H1 (cell line): ENCODE results near the gene GRIK1.

ENCODE experiments used
- EZH2 ChIP-seq: fragments of 200-600 bp; sonication (generic); IDR thresholded peaks from 2 replicates; pipeline ENCODE4 v1.7.1; 2012; ENCODE audit warnings: low read depth, mild to moderate bottlenecking, moderate library complexity, low read length, inconsistent platforms; ENCODE audit not compliant: severe bottlenecking
- GTF2F1 ChIP-seq: IDR thresholded peaks from 2 replicates; pipeline ENCODE4 v1.6.1; 2012; ENCODE audit warnings: low read depth, low read length, improper control_type of control experiment, borderline replicate concordance
- HDAC6 ChIP-seq: IDR thresholded peaks from one replicate; pipeline ENCODE4 v1.7.1; 2012; ENCODE audit warnings: low read depth, mild to moderate bottlenecking, inconsistent platforms, low read length, moderate library complexity
- POLR2A ChIP-seq, 2 experiments: IDR thresholded peaks; 1 replicate in 1 of 2; 2 replicates in 1 of 2; pipeline ENCODE4 v1.6.1; 2011; ENCODE audit warnings: low read depth in 2 of 2, low read length in 2 of 2, mild to moderate bottlenecking in 2 of 2; ENCODE audit errors: control extremely low read depth in 1 of 2
- POU5F1 ChIP-seq: IDR thresholded peaks from 2 replicates; pipeline ENCODE4 v1.6.1; 2011; ENCODE audit warnings: low read depth, mild to moderate bottlenecking, low read length, moderate library complexity
- TF ChIP-seq, protein P1 (sequence below), 3 experiments: IDR thresholded peaks; 1 replicate in 2 of 3; 2 replicates in 1 of 3; pipeline versions ENCODE4 v1.5.1 to v1.6.1; 2011; ENCODE audit warnings: low read length in 3 of 3, mild to moderate bottlenecking in 3 of 3, inconsistent platforms in 2 of 3, low read depth in 1 of 3, moderate library complexity in 1 of 3; ENCODE audit not compliant: insufficient read depth in 1 of 3; ENCODE audit errors: control extremely low read depth in 1 of 3

DNA sequence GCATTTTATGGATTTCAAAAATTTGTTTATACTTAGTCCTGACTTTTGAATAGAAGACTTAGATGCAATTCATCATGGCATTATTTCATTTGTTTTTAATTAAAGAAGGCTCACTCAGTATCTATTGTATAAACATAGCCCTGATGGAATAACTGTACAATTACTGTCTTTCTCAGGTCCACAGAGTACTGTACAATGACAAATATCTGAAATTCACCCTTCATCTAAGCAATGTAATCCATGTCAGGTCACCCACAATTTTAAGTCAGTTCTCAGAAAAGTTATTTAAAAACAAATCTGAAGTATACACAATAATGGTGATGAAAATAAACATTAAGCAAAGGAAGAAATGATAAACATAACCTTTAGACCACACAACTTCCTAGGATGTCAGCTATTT is 311.9 kb downstream of the GRIK1 start:
- TF ChIP-seq EZH2 (no peak), POU5F1 (no peak), HDAC6 (no peak), GTF2F1 (no peak), POLR2A (IDR thresholded peaks at IDR 0.05; ENCODE audit: control extremely low read depth in 1 of 2, low read depth in 2 of 2, low read length in 2 of 2) (no peak)
- TF ChIP-seq, protein P1, sequence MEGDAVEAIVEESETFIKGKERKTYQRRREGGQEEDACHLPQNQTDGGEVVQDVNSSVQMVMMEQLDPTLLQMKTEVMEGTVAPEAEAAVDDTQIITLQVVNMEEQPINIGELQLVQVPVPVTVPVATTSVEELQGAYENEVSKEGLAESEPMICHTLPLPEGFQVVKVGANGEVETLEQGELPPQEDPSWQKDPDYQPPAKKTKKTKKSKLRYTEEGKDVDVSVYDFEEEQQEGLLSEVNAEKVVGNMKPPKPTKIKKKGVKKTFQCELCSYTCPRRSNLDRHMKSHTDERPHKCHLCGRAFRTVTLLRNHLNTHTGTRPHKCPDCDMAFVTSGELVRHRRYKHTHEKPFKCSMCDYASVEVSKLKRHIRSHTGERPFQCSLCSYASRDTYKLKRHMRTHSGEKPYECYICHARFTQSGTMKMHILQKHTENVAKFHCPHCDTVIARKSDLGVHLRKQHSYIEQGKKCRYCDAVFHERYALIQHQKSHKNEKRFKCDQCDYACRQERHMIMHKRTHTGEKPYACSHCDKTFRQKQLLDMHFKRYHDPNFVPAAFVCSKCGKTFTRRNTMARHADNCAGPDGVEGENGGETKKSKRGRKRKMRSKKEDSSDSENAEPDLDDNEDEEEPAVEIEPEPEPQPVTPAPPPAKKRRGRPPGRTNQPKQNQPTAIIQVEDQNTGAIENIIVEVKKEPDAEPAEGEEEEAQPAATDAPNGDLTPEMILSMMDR (IDR thresholded peaks at IDR 0.05; ENCODE audit: control extremely low read depth in 1 of 3, insufficient read depth in 1 of 3, low read depth in 1 of 3, low read length in 3 of 3): no peak
